IMR-90 (cell line): Measurements from ENCODE around the gene MAP6. TPM values are rescaled to one million over a fixed set of nuclear protein-coding genes. Genes with fewer than 3 reads are reported as not detected.

Experiments
- ATAC-seq: fragments of 200-7000 bp; cut with Tn5 transposase; 2 replicates; pipeline ENCODE4 v1.9.1; 2020; ENCODE audit warnings: low read depth, mild to moderate bottlenecking, moderate library complexity
- BruUV-seq: library from RNA; stranded (reverse); fragments of 400-500 nt; replicated peaks from 2 replicates; lab custom pipeline; 2021; lab: Mats Ljungman, UMichigan
- CTCF ChIA-PET: fragments of 300-600 bp; formaldehyde crosslinking; extraction: SDS; loops from one replicate; lab custom pipeline; 2021; ENCODE audit warnings: antibody characterized with exemption; lab: Yijun Ruan, JAX
- POLR2A ChIA-PET: fragments of 300-600 bp; sonication (Branson Sonifier 250); formaldehyde crosslinking; loops from one replicate; lab custom pipeline; 2022; ENCODE audit warnings: antibody characterized with exemption; ENCODE audit not compliant: unreplicated experiment; lab: Charles Lee
- DNase-seq: peaks from one replicate; pipeline ENCODE4 v3.0.0; 2013
- H2AFZ ChIP-seq: replicated peaks from 2 replicates; pipeline ENCODE3; 2013; ENCODE audit warnings: low read length, mild to moderate bottlenecking; ENCODE audit not compliant: poor library complexity
- H2AK5ac ChIP-seq: 2 replicates; pipeline ENCODE4 v1.6.1; 2013; ENCODE audit warnings: low read depth, low read length, inconsistent platforms
- H2AK9ac ChIP-seq: replicated peaks from 2 replicates; pipeline ENCODE3; 2013; ENCODE audit warnings: mild to moderate bottlenecking, low read depth, low read length, moderate library complexity; ENCODE audit not compliant: poor library complexity
- H2BK120ac ChIP-seq: 2 replicates; pipeline ENCODE4 v1.6.1; 2013; ENCODE audit warnings: low read depth, low read length, inconsistent platforms
- H2BK15ac ChIP-seq: 3 replicates; pipeline ENCODE4 v1.6.1; 2013; ENCODE audit warnings: low read depth, low read length, inconsistent platforms
- H2BK20ac ChIP-seq: 2 replicates; pipeline ENCODE4 v1.6.1; 2013; ENCODE audit warnings: low read depth, mild to moderate bottlenecking, inconsistent platforms, low read length, moderate library complexity
- H2BK5ac ChIP-seq: 2 replicates; pipeline ENCODE4 v1.6.1; 2013; ENCODE audit warnings: mild to moderate bottlenecking, low read depth, low read length, inconsistent platforms; ENCODE audit not compliant: poor library complexity, severe bottlenecking
- H3K14ac ChIP-seq: replicated peaks from 2 replicates; pipeline ENCODE4 v1.6.1; 2013; ENCODE audit warnings: low read depth, low read length, inconsistent platforms
- H3K18ac ChIP-seq: 2 replicates; pipeline ENCODE4 v1.6.1; 2013; ENCODE audit warnings: low read depth, low read length, control low read depth
- H3K23ac ChIP-seq: 2 replicates; pipeline ENCODE4 v1.6.1; 2013; ENCODE audit warnings: low read depth, low read length, inconsistent platforms
- H3K27ac ChIP-seq: 2 replicates; pipeline ENCODE4 v1.5.1; 2013; ENCODE audit warnings: mild to moderate bottlenecking, control low read depth, low read length; ENCODE audit not compliant: insufficient read depth
- H3K27me3 ChIP-seq: 2 replicates; pipeline ENCODE4 v1.6.1; 2013; ENCODE audit warnings: low read length; ENCODE audit not compliant: control insufficient read depth, insufficient read depth
- H3K36me3 ChIP-seq: 2 replicates; pipeline ENCODE4 v1.6.1; 2013; ENCODE audit warnings: low read length, mixed read lengths; ENCODE audit not compliant: control insufficient read depth, insufficient read depth
- H3K4ac ChIP-seq: 2 replicates; pipeline ENCODE4 v1.6.1; 2013; ENCODE audit warnings: low read depth, low read length, inconsistent platforms
- H3K4me1 ChIP-seq: 2 replicates; pipeline ENCODE4 v1.6.1; 2013; ENCODE audit warnings: low read length, mixed read lengths; ENCODE audit not compliant: control insufficient read depth, insufficient read depth
- H3K4me2 ChIP-seq: 2 replicates; pipeline ENCODE4 v1.6.1; 2013; ENCODE audit warnings: low read depth, mild to moderate bottlenecking, control low read depth, low read length, moderate library complexity
- H3K4me3 ChIP-seq: 2 replicates; pipeline ENCODE4 v1.5.1; 2013; ENCODE audit warnings: low read depth, mild to moderate bottlenecking, control low read depth, low read length, moderate library complexity; ENCODE audit not compliant: insufficient read depth
- H3K56ac ChIP-seq: 2 replicates; pipeline ENCODE4 v1.6.1; 2013; ENCODE audit warnings: low read length, inconsistent platforms; ENCODE audit not compliant: insufficient read depth; ENCODE audit errors: extremely low read depth
- H3K79me1 ChIP-seq, 2 experiments: 2 replicates each; pipeline ENCODE4 v1.6.1; 2013; ENCODE audit warnings: low read length in 2 of 2, inconsistent platforms in 1 of 2, low read depth in 1 of 2
- H3K9ac ChIP-seq: 2 replicates; pipeline ENCODE4 v1.6.1; 2013; ENCODE audit warnings: low read depth, low read length, control low read depth
- H3K9me1 ChIP-seq: 2 replicates; pipeline ENCODE4 v1.6.1; 2013; ENCODE audit warnings: low read length, inconsistent platforms; ENCODE audit not compliant: insufficient read depth
- H3K9me3 ChIP-seq: 2 replicates; pipeline ENCODE4 v1.6.1; 2013; ENCODE audit warnings: low read length; ENCODE audit not compliant: control insufficient read depth, insufficient read depth
- H4K20me1 ChIP-seq: 2 replicates; pipeline ENCODE4 v1.6.1; 2013; ENCODE audit warnings: low read length, inconsistent platforms; ENCODE audit not compliant: insufficient read depth
- H4K5ac ChIP-seq: 2 replicates; pipeline ENCODE4 v1.6.1; 2013; ENCODE audit warnings: mild to moderate bottlenecking, low read depth, low read length, control low read depth
- H4K8ac ChIP-seq, 2 experiments: 2 replicates each; pipeline ENCODE4 v1.6.1; 2013; ENCODE audit warnings: low read depth in 2 of 2, low read length in 2 of 2, control low read depth in 1 of 2, inconsistent platforms in 1 of 2
- H4K91ac ChIP-seq: 2 replicates; pipeline ENCODE4 v1.6.1; 2013; ENCODE audit warnings: low read depth, low read length, inconsistent platforms; ENCODE audit not compliant: insufficient read depth
- BHLHE40 ChIP-seq: fragments of 150-350 bp; IDR thresholded peaks from 2 replicates; pipeline ENCODE4 v1.6.1; 2016; ENCODE audit warnings: mild to moderate bottlenecking, low read depth, low read length
- CEBPB ChIP-seq: IDR thresholded peaks from 2 replicates; pipeline ENCODE4 v1.6.1; 2012; ENCODE audit warnings: low read depth, low read length, improper control_type of control experiment
- CHD1 ChIP-seq: IDR thresholded peaks from 2 replicates; pipeline ENCODE4 v1.6.1; 2012; ENCODE audit warnings: low read depth, low read length, improper control_type of control experiment
- FOS ChIP-seq: fragments of 150-350 bp; IDR thresholded peaks from 2 replicates; pipeline ENCODE4 v1.6.1; 2016; ENCODE audit warnings: low read depth, low read length
- MAFK ChIP-seq: IDR thresholded peaks from 2 replicates; pipeline ENCODE4 v1.6.1; 2012; ENCODE audit warnings: low read depth, low read length, improper control_type of control experiment
- MXI1 ChIP-seq: IDR thresholded peaks from 2 replicates; pipeline ENCODE4 v1.6.1; 2012; ENCODE audit warnings: low read depth, mild to moderate bottlenecking, low read length, moderate library complexity, borderline replicate concordance
- NFE2L2 ChIP-seq: fragments of 150-350 bp; IDR thresholded peaks from 2 replicates; pipeline ENCODE4 v1.6.1; 2016; ENCODE audit warnings: low read depth, mild to moderate bottlenecking, low read length
- POLR2A ChIP-seq: IDR thresholded peaks from 2 replicates; pipeline ENCODE4 v1.6.1; 2012; ENCODE audit warnings: mild to moderate bottlenecking, low read depth, low read length
- RCOR1 ChIP-seq: IDR thresholded peaks from 2 replicates; pipeline ENCODE4 v1.6.1; 2012; ENCODE audit warnings: mild to moderate bottlenecking, low read length, improper control_type of control experiment; ENCODE audit not compliant: insufficient replicate concordance
- RFX5 ChIP-seq: IDR thresholded peaks from 2 replicates; pipeline ENCODE4 v1.8.0; 2012; ENCODE audit warnings: low read depth, mild to moderate bottlenecking, low read length, moderate library complexity
- SMC3 ChIP-seq: fragments of 150-350 bp; IDR thresholded peaks from 2 replicates; pipeline ENCODE4 v1.6.1; 2016; ENCODE audit warnings: low read depth, mild to moderate bottlenecking, antibody characterized with exemption, low read length, moderate library complexity
- WGBS, 2 experiments: methylation state at CpG; one replicate each; pipeline versions ENCODE4 v1.1.5 to v1.1.7; 2013; ENCODE audit warnings: missing lambda C conversion rate in 2 of 2; ENCODE audit not compliant: insufficient read length in 1 of 2; ENCODE audit errors: extremely low coverage in 2 of 2; 5-methylcytosine and 5-hydroxymethylcytosine counted together
- dilution Hi-C: fragments of 300-500 bp; cut with HindIII; formaldehyde crosslinking; loops from one replicate; pipeline ENCODE4 v1.14.3; 2018; ENCODE audit warnings: low sequenced_read_pairs; ENCODE audit not compliant: unreplicated experiment
- in situ Hi-C: fragments of 300-500 bp; cut with MboI; formaldehyde crosslinking; loops from 3 replicates; pipeline ENCODE4 v1.14.3; 2019; ENCODE audit warnings: low sequenced_read_pairs, inconsistent platforms, mixed read lengths
- intact Hi-C: fragments of 100-400 bp; cut with micrococcal nuclease; formaldehyde crosslinking; loops from 2 replicates; pipeline ENCODE4 v1.10.0; 2022
- polyA plus RNA-seq, 3 experiments: library from polyadenylated mRNA; depleted of rRNA; stranded (reverse); fragments of >200 nt; gene quantifications; 2 replicates each; pipeline ENCODE4 v1.2.3, GENCODE V29; 2012; ENCODE audit warnings: low replicate concordance in 1 of 3
- total RNA-seq: library from RNA; depleted of rRNA; stranded (reverse); fragments of >200 nt; gene quantifications from 2 replicates; pipeline ENCODE4 v1.2.3, GENCODE V29; 2012
- TF ChIP-seq, protein P1 (sequence below): fragments of 150-350 bp; IDR thresholded peaks from 2 replicates; pipeline ENCODE4 v1.6.1; 2016; ENCODE audit warnings: low read depth, mild to moderate bottlenecking, low read length, moderate library complexity, borderline replicate concordance
- TF ChIP-seq, protein P2 (sequence below): conservative IDR thresholded peaks from 2 replicates; pipeline ENCODE4 v1.5.1; 2012; ENCODE audit warnings: mild to moderate bottlenecking, low read depth, low read length, improper control_type of control experiment

Gene MAP6
- total and polyA plus RNA-seq, 2 of the 4 experiments (the other 2 are of a cell fraction) = 3.0 to 3.4 TPM

DNA sequence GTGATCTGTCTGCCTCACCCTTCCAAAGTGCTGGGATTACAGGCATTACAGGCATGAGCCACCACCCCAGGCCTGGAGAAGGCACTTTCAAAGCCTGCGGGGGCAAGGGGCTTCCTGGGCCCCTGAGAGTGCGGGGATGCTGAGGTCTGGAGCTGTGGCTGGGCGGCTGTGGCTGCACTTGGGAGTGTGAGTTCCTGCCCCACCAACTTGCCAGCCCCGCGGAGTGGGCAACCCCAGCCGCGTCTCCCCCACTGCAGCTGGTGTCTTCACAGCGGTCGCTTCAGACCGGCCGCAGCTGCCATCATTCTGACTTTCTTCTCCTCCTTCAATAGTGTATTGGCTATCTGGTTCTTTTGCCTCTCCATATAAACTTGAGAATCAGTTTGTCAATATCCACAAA lies 10.7 kb upstream of the MAP6 start:
- DNase-seq (no peak), ATAC-seq (no peak)
- Histone ChIP-seq H3K36me3 (no peaks in the 10 kb centered on the region), H3K4me2 (no peak overlapping the region), H4K91ac (no peak overlapping the region), H3K18ac (no peak overlapping the region), H3K79me1 (no peaks in the 10 kb centered on the region), H3K27me3 (peaks cover 28% of the 10 kb centered on the region), H3K56ac (no peak overlapping the region), H4K20me1 (no peaks in the 10 kb centered on the region), H2AK5ac (no peak overlapping the region), H2BK5ac (no peak overlapping the region), H3K4me1 (no peaks in the 10 kb centered on the region), H3K14ac (no peak overlapping the region), H3K23ac (no peak overlapping the region), H2BK15ac (no peak overlapping the region), H2BK20ac (no peak overlapping the region), H3K9me3 (no peaks in the 10 kb centered on the region), H3K4ac (no peak overlapping the region), H3K9me1 (no peaks in the 10 kb centered on the region), H4K8ac (no peak overlapping the region), H2AK9ac (no peak overlapping the region), H3K9ac (no peak overlapping the region), H3K4me3 (no peak overlapping the region), H3K27ac (no peak overlapping the region), H2BK120ac (no peak overlapping the region), H4K5ac (no peak overlapping the region), H2AFZ (no peak overlapping the region)
- BruUV-seq = no TSS peak
- POLR2A ChIA-PET = no interaction called here
- WGBS, 2 experiments = no CpG with 5 or more reads among the region's 11 CpGs
- in situ Hi-C loops = no loop called here
- dilution Hi-C loops = no loop called here
- CTCF ChIA-PET = no interaction called here
- TF ChIP-seq, protein P1, sequence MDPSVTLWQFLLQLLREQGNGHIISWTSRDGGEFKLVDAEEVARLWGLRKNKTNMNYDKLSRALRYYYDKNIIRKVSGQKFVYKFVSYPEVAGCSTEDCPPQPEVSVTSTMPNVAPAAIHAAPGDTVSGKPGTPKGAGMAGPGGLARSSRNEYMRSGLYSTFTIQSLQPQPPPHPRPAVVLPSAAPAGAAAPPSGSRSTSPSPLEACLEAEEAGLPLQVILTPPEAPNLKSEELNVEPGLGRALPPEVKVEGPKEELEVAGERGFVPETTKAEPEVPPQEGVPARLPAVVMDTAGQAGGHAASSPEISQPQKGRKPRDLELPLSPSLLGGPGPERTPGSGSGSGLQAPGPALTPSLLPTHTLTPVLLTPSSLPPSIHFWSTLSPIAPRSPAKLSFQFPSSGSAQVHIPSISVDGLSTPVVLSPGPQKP = no peak
- TF ChIP-seq FOS (no peak), MAFK (no peak), SMC3 (no peak), CHD1 (no peak), POLR2A (no peak), CEBPB (no peak), RFX5 (no peak), MXI1 (no peak), NFE2L2 (no peak), RCOR1 (no peak), BHLHE40 (no peak)
- TF ChIP-seq, protein P2, sequence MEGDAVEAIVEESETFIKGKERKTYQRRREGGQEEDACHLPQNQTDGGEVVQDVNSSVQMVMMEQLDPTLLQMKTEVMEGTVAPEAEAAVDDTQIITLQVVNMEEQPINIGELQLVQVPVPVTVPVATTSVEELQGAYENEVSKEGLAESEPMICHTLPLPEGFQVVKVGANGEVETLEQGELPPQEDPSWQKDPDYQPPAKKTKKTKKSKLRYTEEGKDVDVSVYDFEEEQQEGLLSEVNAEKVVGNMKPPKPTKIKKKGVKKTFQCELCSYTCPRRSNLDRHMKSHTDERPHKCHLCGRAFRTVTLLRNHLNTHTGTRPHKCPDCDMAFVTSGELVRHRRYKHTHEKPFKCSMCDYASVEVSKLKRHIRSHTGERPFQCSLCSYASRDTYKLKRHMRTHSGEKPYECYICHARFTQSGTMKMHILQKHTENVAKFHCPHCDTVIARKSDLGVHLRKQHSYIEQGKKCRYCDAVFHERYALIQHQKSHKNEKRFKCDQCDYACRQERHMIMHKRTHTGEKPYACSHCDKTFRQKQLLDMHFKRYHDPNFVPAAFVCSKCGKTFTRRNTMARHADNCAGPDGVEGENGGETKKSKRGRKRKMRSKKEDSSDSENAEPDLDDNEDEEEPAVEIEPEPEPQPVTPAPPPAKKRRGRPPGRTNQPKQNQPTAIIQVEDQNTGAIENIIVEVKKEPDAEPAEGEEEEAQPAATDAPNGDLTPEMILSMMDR = no peak
- intact Hi-C loops = no loop called here
